ENCODE data around the gene SRP9.
A peak's percentile ranks its signal among the peaks of the same experiment; 100 is the strongest.

SRP9 gene, protein sequence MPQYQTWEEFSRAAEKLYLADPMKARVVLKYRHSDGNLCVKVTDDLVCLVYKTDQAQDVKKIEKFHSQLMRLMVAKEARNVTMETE

DNA sequence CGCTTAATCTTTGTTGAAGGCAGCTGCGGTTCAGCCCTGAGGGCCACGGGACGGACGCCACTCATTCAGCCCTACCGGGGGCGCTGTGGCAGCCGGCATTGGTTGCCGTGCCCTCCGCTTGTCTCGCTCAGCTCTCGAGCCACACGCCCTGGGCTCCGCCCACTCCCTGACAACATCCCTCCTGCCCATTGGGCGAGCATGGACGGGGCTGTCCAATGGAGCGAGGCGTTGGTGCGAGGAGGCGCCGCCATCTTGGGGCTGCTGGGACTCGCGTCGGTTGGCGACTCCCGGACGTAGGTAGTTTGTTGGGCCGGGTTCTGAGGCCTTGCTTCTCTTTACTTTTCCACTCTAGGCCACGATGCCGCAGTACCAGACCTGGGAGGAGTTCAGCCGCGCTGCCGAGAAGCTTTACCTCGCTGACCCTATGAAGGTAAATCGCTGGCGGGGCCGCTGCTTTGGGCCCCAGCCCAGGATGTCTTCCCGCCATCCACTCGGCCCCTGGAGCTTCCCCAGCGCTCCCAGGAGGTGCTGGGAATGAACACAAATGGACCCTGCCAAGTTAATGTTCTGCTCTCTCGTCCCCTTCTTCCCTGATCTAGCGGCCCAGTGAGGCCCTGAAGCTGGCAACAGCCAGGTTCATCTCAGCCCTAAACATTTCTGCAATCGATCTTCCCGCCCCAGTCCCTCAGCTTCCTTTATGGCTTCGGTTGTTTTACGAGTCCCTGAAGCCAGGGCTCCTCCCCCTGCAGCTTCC is at the start of gene SRP9:
Gene SRP9 (plus strand): TSS at position 244 of the 754 bp plus-strand sequence. CDS start 115 bp downstream, at position 359.
- peak; percentile 78 to 99 (median 97) for DNase-seq

- DNase-seq: no peak
These were observed 46.1 kb upstream of the SRP9 start for GRCh38 chr1:225731491-225731890.

DNA sequence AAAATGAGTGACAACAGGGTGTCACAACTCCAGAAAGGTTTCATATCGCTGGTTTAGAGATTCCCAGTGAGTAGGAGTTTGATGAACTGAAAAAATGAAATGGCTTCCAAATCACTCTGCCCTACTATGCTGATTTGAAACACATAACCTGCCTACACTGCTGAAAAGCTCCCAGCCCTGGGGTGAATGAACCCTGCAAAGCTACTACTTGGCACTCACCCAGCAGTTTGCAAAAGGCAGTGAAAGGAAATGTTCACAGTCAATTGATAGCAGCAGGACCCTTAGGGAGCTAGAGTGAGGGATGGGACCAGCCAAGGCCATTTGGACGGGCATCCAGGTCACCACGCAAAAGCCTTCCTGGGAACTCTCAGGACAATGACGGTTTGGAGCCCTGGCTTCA is 44.4 kb upstream of the SRP9 start:
- DNase-seq: no peak

DNA sequence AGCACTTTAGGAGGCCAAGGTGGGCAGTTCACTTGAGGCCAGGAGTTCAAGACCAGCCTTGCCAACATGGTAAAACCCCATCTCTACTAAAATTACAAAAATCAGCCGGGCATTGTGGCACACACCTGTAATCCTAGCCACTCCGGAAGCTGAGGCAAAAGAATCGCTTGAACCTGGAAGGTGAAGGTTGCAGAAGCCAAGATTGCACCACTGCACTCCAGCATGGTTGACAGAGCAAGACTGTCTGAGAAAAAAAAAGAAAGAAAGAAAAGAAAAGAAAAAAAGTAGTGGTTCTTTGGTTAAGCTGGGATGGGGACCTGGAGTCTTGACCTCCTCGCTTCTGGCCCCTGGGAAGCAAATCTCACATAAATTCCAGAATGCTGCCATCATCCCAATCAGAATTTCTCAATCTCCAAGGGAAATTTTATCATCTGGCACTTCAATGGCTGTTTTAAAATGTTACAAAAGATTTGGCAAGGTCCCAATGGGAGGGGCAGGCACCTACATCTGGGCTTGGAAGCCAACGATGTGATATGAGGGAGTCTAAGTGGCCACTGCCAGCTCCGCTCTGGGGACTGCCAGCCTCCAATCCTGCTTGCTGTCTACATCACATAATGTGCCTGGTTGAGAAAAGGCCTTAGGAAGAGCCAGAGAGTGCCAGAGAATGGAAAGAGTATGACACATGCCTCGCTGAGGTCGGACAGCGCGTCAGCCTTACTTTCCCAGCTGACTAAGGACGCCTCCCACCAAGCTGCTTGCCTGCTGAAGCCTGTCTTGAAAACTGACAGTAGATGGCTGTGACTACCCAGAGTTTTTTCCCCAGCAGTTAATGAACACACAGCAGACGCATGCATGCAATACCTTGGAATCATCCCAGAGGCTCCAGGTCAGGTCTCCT is 42.1 kb upstream of the SRP9 start:
- DNase-seq: peak in 29 of 58 donors; percentile 3 to 67 (median 25)

- no peak for DNase-seq
These were observed 41.1 kb upstream of the SRP9 start for GRCh38 chr1:225736437-225737098.

- DNase-seq: no peak
These were observed 40.5 kb upstream of the SRP9 start for GRCh38 chr1:225737161-225737560.

GRCh38 chr1:225737866-225738265 is 39.8 kb upstream of the SRP9 start:
- no peak for DNase-seq

DNA sequence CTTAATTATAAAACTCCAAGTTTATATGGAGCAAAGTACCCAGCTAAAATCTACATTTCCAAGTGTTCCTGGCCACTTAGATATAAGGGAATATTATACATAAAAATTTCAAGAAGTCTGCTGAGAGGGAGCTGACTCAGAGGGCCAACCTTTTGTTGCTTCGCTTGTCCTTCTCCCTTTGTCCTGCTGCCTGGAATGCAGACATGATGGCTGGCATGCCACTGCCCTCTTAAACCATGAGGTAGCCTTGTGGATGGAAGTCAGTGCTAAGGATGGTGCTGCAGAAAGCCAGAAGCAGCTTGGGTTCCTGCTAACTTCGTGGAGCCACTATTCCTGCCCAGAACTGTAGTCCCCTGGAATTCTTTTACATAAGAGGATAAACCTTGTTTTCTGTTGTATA is 38.9 kb upstream of the SRP9 start:
- no peak for DNase-seq

DNA sequence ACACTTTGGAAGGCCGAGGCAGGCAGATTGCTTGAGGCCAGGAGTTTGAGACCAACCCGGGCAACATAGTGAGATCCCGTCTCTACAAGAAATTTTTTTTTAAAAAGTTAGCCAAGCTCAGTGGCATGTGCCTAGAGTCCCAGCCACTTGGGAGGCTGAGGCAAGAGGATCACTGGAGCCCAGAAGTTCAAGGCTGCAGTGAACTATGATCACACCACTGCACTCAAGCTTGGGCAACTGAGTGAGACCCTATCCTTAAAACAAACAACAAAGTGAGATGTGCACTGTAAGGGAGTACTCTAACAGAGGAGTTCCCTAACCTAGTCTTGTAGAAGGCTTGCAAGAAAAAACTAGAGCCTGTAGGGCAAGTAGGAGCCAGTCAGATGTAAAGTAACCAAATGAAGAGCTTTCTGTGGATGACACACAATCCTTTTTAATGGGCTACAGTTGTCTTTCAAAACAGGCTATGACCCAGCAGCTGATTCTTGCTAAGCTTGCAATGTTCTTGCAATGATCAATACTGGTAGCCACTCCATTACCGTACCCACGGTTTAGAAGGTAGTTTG is 38.0 kb upstream of the SRP9 start:
- DNase-seq: no peak

GRCh38 chr1:225744745-225745144 is 32.9 kb upstream of the SRP9 start:
- no peak for DNase-seq

GRCh38 chr1:225745273-225745672 is 32.4 kb upstream of the SRP9 start:
- no peak for DNase-seq

DNA sequence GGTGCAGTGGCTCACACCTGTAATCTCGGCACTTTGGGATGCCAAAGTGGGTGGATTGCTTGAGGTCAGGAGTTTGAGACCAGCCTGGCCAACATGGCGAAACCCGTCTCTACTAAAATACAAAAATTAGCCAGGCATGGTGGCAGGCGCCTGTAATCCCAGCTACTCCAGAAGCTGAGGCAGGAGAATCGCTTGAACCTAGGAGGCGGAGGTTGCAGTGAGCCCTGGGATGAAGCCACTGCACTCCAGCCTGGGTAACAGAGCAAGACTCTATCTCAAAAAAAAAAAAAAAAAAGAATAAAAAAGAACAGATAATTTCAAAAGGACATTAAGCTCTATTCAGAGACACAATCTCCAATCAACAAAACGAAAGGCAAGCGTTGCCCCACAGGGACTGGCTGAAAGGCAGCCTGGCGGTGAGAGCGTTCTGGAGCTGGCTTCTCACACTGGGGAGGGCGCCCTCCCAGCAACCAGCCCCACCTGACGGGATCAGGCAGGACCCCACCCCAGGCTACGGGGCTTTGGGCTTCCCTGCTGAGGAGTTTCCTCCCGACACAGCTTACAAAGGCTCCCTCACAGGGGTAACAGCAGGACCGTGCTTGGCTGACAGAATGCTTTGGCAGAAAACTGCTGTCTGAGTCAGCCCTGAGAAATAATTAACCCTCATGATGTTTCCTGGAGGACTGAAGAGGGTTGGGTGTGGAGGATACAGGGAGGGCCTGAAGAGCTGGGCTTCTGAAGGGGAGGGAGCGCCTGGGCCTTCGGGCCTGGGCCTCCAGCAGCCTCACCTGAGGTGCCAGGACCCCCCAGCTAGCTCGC is 31.1 kb upstream of the SRP9 start:
- peak in 48 of 58 donors; percentile 13 to 79 (median 45) for DNase-seq

DNA sequence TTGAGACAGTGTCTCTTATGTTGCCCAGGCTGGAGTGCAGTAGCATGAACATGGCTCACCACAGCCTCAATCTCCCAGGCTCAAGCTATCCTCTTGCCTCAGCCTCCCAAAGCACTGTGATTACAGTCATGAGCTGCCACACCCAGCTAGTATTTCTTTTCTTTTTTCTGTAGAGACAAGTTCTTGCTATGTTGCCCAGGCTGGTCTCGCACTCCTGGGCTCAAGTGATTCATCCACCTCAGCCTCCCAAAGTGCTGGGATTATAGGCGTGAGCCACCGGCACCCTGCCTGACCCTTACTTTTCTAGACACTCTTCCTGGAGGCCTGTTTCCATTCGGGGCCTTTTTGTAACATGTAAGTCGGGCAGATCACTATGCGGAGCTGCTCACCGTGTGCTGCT is 30.1 kb upstream of the SRP9 start:
- DNase-seq: no peak

GRCh38 chr1:225748529-225748928 is 29.1 kb upstream of the SRP9 start:
- DNase-seq: peak in 5 of 58 donors; percentile 6 to 30 (median 12)

GRCh38 chr1:225749706-225750105 is 27.9 kb upstream of the SRP9 start:
- no peak for DNase-seq

- DNase-seq: no peak
These were observed 27.2 kb upstream of the SRP9 start for GRCh38 chr1:225750420-225750819.

DNA sequence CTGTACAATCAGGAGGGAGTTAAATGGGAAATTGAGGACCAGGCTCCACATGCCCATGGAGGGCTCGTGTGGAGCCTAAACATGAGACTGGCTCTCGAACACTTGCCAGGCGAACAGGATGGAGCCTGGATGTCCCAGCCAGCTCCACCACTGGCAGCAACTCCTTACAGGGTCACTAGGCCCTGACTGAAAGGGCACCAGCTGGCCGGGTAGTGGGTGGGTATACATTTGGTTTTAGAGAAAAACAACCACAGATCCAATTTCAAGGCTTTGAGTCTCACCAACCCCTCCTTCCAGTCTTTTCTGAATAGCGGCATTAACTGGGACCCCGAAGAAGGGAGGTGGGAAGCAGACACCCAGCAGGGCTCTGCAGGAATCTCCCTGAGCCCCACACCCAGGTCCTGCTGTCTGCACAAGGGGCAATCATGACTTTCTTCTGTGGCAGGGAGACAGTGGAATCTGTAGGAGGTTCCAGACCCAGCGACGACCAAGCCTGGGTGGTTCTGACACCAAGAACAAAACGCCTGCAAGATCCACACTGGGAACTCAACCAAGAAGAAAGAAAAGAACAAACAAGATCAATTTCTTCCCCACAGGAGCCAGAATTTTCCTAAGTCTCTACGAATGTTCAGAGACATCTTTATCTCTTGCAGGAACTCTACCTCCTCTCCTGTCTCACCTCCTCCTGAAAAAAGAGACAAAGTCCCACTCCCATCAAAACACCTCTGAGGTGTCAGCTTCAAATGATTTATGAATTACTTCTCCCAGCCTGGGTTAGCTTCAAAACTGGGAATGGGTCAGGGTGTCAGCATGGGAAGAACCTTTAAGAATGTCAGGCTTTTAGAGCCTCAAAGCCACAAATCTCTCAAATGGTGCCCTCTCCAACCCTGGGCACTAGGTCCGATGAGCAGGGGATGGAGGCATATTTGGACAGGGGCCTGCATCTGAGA is 26.5 kb upstream of the SRP9 start:
- peak in 1 of 58 donors; percentile 21 for DNase-seq

DNA sequence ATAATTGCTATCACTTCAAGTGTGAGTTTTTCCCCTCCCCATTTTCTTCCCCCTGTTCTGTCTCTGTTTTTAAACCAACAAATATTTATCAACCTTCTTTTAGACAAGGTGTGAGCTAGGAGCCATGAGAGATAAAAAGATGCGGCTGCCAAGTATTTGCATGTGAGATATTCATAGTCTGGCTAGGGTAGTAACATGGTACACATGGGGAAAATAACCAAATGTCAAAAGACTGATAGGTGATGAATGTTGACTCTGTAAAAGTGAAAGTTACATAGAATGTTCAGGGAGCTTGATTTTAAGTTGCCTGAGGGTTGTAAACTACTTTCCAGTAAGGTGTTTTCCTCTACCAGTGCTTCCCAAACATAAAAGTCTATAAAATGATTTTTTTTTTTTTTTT is 25.4 kb upstream of the SRP9 start:
- DNase-seq: no peak

Data from anterior cingulate cortex (tissue), 58 donors.